Endothelial cell of umbilical vein (primary cell): ENCODE measurements around the gene XCL2. TPM values are rescaled to one million over a fixed set of nuclear protein-coding genes. Genes with fewer than 3 reads are reported as not detected.

ENCODE experiments used
- BruUV-seq: library from RNA; stranded (reverse); fragments of 400-500 nt; replicated peaks from 2 replicates; lab custom pipeline; 2021; lab: Mats Ljungman, UMichigan
- CTCF ChIA-PET: fragments of 300-600, 350-600 bp; sonication (Branson Sonifier 250); formaldehyde crosslinking; loops from one replicate; lab custom pipeline; 2021; ENCODE audit warnings: antibody characterized with exemption, inconsistent platforms; lab: Charles Lee
- POLR2A ChIA-PET: fragments of 300-600, 350-600 bp; sonication (Branson Sonifier 250); formaldehyde crosslinking; loops from one replicate; lab custom pipeline; 2021; ENCODE audit warnings: antibody characterized with exemption, inconsistent platforms; lab: Charles Lee
- DNase-seq: peaks from one replicate; pipeline ENCODE4 v3.0.0-alpha.2; 2011; ENCODE audit warnings: low read depth, low spot score
- FAIRE-seq: peaks from 2 replicates; lab custom pipeline; 2011; peaks lifted over from hg19 to GRCh38; lab: Jason Lieb, UNC
- H2AFZ ChIP-seq: 2 replicates; pipeline ENCODE4 v1.6.0; 2012; ENCODE audit warnings: low read depth, low read length, control low read depth, inconsistent platforms
- H3K27ac ChIP-seq: 2 replicates; pipeline ENCODE4 v1.5.1; 2011; ENCODE audit warnings: low read depth, mild to moderate bottlenecking, control low read depth, low read length, moderate library complexity; ENCODE audit not compliant: insufficient read depth
- H3K27me3 ChIP-seq, 2 experiments: 2 replicates each; pipeline versions ENCODE4 v1.6.0 to v1.6.1; 2011; ENCODE audit warnings: low read length in 2 of 2, mixed read lengths in 1 of 2; ENCODE audit not compliant: control insufficient read depth in 2 of 2, insufficient read depth in 2 of 2
- H3K36me3 ChIP-seq, 2 experiments: 2 replicates in 1 of 2; 3 replicates in 1 of 2; pipeline ENCODE4 v1.5.1; 2011; ENCODE audit warnings: low read length in 2 of 2, mild to moderate bottlenecking in 1 of 2, moderate library complexity in 1 of 2; ENCODE audit not compliant: control insufficient read depth in 2 of 2, insufficient read depth in 2 of 2; ENCODE audit errors: extremely low read depth in 1 of 2
- H3K4me1 ChIP-seq: 3 replicates; pipeline ENCODE4 v1.5.1; 2011; ENCODE audit warnings: mild to moderate bottlenecking, low read length; ENCODE audit not compliant: control insufficient read depth, insufficient read depth; ENCODE audit errors: extremely low read depth
- H3K4me2 ChIP-seq: 2 replicates; pipeline ENCODE4 v1.6.1; 2011; ENCODE audit warnings: low read length, control low read depth, mixed read lengths; ENCODE audit not compliant: insufficient read depth
- H3K4me3 ChIP-seq, 3 experiments: fragments of 200-600 bp in 1 of 3; sonication (generic), shearing (Covaris generic) in 1 of 3; replicated peaks in 1 of 3; 2 replicates each; pipeline ENCODE4 v1.5.1; 2011 to 2016; ENCODE audit warnings: control low read depth in 3 of 3, low read length in 3 of 3, mild to moderate bottlenecking in 2 of 3, inconsistent platforms in 1 of 3, low read depth in 1 of 3, moderate library complexity in 1 of 3; ENCODE audit not compliant: insufficient read depth in 1 of 3
- H3K79me2 ChIP-seq: 2 replicates; pipeline ENCODE4 v1.6.0; 2012; ENCODE audit warnings: low read length, inconsistent platforms; ENCODE audit not compliant: control insufficient read depth, insufficient read depth
- H3K9ac ChIP-seq: replicated peaks from 2 replicates; pipeline ENCODE3; 2011; ENCODE audit warnings: low read length, control low read depth; ENCODE audit not compliant: insufficient read depth; ENCODE audit errors: extremely low read depth
- H3K9me1 ChIP-seq: replicated peaks from 3 replicates; pipeline ENCODE4 v1.6.0; 2011; ENCODE audit warnings: mild to moderate bottlenecking, low read length; ENCODE audit not compliant: control insufficient read depth, insufficient read depth; ENCODE audit errors: extremely low read depth
- H3K9me3 ChIP-seq: replicated peaks from 2 replicates; pipeline ENCODE4 v1.5.1; 2012; ENCODE audit warnings: low read length, inconsistent platforms; ENCODE audit not compliant: control insufficient read depth, insufficient read depth
- H4K20me1 ChIP-seq: replicated peaks from 2 replicates; pipeline ENCODE3; 2011; ENCODE audit warnings: mild to moderate bottlenecking, low read length; ENCODE audit not compliant: control insufficient read depth, insufficient read depth; ENCODE audit errors: extremely low read depth
- CTCF ChIP-seq, 2 donors: IDR thresholded peaks; 1 replicate in 1 of 2; 2 replicates in 1 of 2; pipeline ENCODE4 v1.5.1; 2011; ENCODE audit warnings: low read length in 2 of 2, mild to moderate bottlenecking in 2 of 2, moderate library complexity in 2 of 2, control low read depth in 1 of 2, inconsistent platforms in 1 of 2, low read depth in 1 of 2; ENCODE audit not compliant: insufficient read depth in 1 of 2; ENCODE audit errors: extremely low read depth in 1 of 2
- EZH2 ChIP-seq: IDR thresholded peaks from 2 replicates; pipeline ENCODE4 v1.6.1; 2012; ENCODE audit warnings: borderline replicate concordance, low read depth, mild to moderate bottlenecking, moderate library complexity, low read length, inconsistent platforms; ENCODE audit not compliant: severe bottlenecking
- FOS ChIP-seq: IDR thresholded peaks from 2 replicates; pipeline ENCODE4 v1.6.1; 2011; ENCODE audit warnings: mild to moderate bottlenecking, low read length, moderate library complexity, borderline replicate concordance; ENCODE audit not compliant: insufficient read depth
- GATA2 ChIP-seq: IDR thresholded peaks from 2 replicates; pipeline ENCODE4 v1.7.0; 2011; ENCODE audit warnings: low read depth, mild to moderate bottlenecking, moderate library complexity, mixed read lengths, low read length; ENCODE audit not compliant: insufficient read length, insufficient read depth
- JUN ChIP-seq: IDR thresholded peaks from 2 replicates; pipeline ENCODE4 v1.6.1; 2011; ENCODE audit warnings: borderline replicate concordance, low read depth; ENCODE audit not compliant: insufficient read length, insufficient read depth
- MAX ChIP-seq: IDR thresholded peaks from 2 replicates; pipeline ENCODE4 v1.6.1; 2011; ENCODE audit not compliant: insufficient read depth, insufficient read length
- MYC ChIP-seq: IDR thresholded peaks from one replicate; pipeline ENCODE4 v1.6.1; 2011; ENCODE audit warnings: mild to moderate bottlenecking, low read depth, low read length
- POLR2A ChIP-seq: IDR thresholded peaks from 2 replicates; pipeline ENCODE4 v1.6.1; 2012; ENCODE audit warnings: low read depth, mild to moderate bottlenecking, control low read depth, low read length
- POLR2AphosphoS5 ChIP-seq: IDR thresholded peaks from 2 replicates; pipeline ENCODE4 v1.6.1; 2012; ENCODE audit warnings: low read depth, mild to moderate bottlenecking, control low read depth, low read length, moderate library complexity; ENCODE audit not compliant: insufficient read depth
- dilution Hi-C: fragments of 300-500 bp; cut with MboI; formaldehyde crosslinking; loops from one replicate; pipeline ENCODE4 v1.15.0; 2019; ENCODE audit warnings: low sequenced_read_pairs; ENCODE audit not compliant: extremely low pct_ligation_motif_present
- intact Hi-C: fragments of 100-400 bp; cut with micrococcal nuclease; formaldehyde crosslinking; loops from one replicate; pipeline ENCODE4 v1.10.0; 2022
- polyA plus RNA-seq, 4 experiments: library from polyadenylated mRNA; depleted of rRNA in 3 of 4; stranded (reverse) in 3 of 4; unstranded in 1 of 4; fragments of >200 nt; gene quantifications; 2 replicates each; pipeline versions ENCODE4 v1.2.1 to v1.2.3, GENCODE V29; 2011 to 2012; ENCODE audit warnings: missing spikeins in 1 of 4
- total RNA-seq: library from RNA; stranded (reverse); gene quantifications from 2 replicates; pipeline ENCODE4 v1.2.3, GENCODE V29; 2021

Gene XCL2
- total and polyA plus RNA-seq, 2 donors (not counting 3 experiments of a cell fraction or from before 2014, with no cell fraction given): not detected

GRCh38 chr1:168567007-168567406 is 23.2 kb upstream of the XCL2 start:
- Histone ChIP-seq H3K36me3 (no peaks in the 10 kb centered on the region), H3K9ac (no peak overlapping the region), H3K4me3 (no peak overlapping the region), H3K27me3 (no peaks in the 10 kb centered on the region), H3K9me1 (no peaks in the 10 kb centered on the region), H3K9me3 (no peaks in the 10 kb centered on the region), H2AFZ (no peak overlapping the region), H3K4me1 (no peaks in the 10 kb centered on the region), H3K4me2 (no peak overlapping the region), H4K20me1 (no peaks in the 10 kb centered on the region), H3K79me2 (no peaks in the 10 kb centered on the region), H3K27ac (no peak overlapping the region)
- TF ChIP-seq POLR2A: no peak
- no peak for TF ChIP-seq MAX
- no peak for TF ChIP-seq FOS
- no peak for TF ChIP-seq POLR2AphosphoS5
- TF ChIP-seq CTCF (IDR thresholded peaks at IDR 0.05; ENCODE audit: extremely low read depth in 1 of 2, insufficient read depth in 1 of 2, low read depth in 1 of 2, low read length in 2 of 2): no peak
- TF ChIP-seq EZH2: no peak
- TF ChIP-seq MYC: no peak
- TF ChIP-seq GATA2: no peak
- TF ChIP-seq JUN: no peak
- ChIA-PET CTCF (interaction anchor here (1.4 kb wide), 1 partner anchor 225 kb away, joined by 3 read pairs; no protein-coding TSS in a partner anchor), POLR2A (no interaction called here)
- no peak for DNase-seq
- BruUV-seq: no TSS peak
- intact Hi-C loops (no loop called here), dilution Hi-C loops (no loop called here)
- FAIRE-seq: no peak
